Astrocyte of the cerebellum (primary cell): Measurements from ENCODE around the gene SLC38A3.

Experiments used
- DNase-seq: peaks from one replicate; pipeline ENCODE4 v3.0.0-alpha.2; 2011; ENCODE audit warnings: low read depth
- H3K4me3 ChIP-seq: 2 replicates; pipeline ENCODE4 v1.5.1; 2011; ENCODE audit warnings: mild to moderate bottlenecking, low read depth, low read length, moderate library complexity
- CTCF ChIP-seq: IDR thresholded peaks from 2 replicates; pipeline ENCODE4 v1.5.1; 2012; ENCODE audit warnings: low read length, low read depth, moderate library complexity, mild to moderate bottlenecking; ENCODE audit errors: missing control alignments
- in situ Hi-C: cut with HindIII; loops from 2 replicates; pipeline ENCODE4 v1.10.0; 2017; ENCODE audit warnings: low sequenced_read_pairs

Gene SLC38A3

GRCh38 chr3:50194903-50195500, 10.1 kb upstream of the SLC38A3 start:
- TF ChIP-seq CTCF = no peak
- no peak overlapping the region for H3K4me3 ChIP-seq
- DNase-seq = no peak
- in situ Hi-C loops = loop anchor here (5.0 kb wide), 1 partner anchor 47 kb away; no protein-coding TSS in a partner anchor

GRCh38 chr3:50195501-50196252, 9.4 kb upstream of the SLC38A3 start:
- in situ Hi-C loops = no loop called here
- TF ChIP-seq CTCF = no peak
- H3K4me3 ChIP-seq = no peak overlapping the region
- no peak for DNase-seq

- TF ChIP-seq CTCF = no peak
- no peak for DNase-seq
- H3K4me3 ChIP-seq = no peak overlapping the region
- in situ Hi-C loops = no loop called here
Measured at GRCh38 chr3:50196253-50196801, 8.7 kb upstream of the SLC38A3 start.

- in situ Hi-C loops = no loop called here
- no peak for TF ChIP-seq CTCF
- no peak for DNase-seq
- no peak overlapping the region for H3K4me3 ChIP-seq
Measured at GRCh38 chr3:50201573-50202315, 3.3 kb upstream of the SLC38A3 start.

- no peak for DNase-seq
- in situ Hi-C loops = no loop called here
- TF ChIP-seq CTCF = no peak
- H3K4me3 ChIP-seq = no peak overlapping the region
Measured at GRCh38 chr3:50202353-50203112, 2.5 kb upstream of the SLC38A3 start.
